Dedifferentiated amniotic fluid mesenchymal stem cell (primary cell): ENCODE results near the gene OR6P1.

Experiments
- DNase-seq: peaks from one replicate; pipeline ENCODE4 v3.0.0-alpha.2; 2016; ENCODE audit errors: extremely low spot score

The OR6P1 gene

DNA sequence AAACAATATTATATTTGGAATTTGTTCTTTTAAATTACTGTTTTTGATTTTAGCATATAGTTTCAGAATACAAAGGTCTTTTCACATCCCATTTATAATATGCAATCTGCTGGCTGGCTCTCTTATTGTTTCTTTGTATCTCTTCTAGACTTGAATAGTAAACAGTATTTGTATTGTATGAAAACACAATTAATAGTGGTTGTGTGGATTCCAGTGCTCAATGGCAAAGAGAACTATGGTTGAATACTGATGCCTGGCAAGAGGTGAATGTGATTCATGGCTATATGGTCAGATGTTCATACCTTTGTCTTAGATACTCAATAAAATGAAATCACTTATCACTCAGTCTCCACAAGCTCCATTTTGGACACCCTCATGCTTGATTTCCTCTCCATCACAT lies 53.4 kb downstream of the OR6P1 start:
- DNase-seq: no peak
